ENCODE measurements around the gene UGGT1.

UGGT1 gene, protein sequence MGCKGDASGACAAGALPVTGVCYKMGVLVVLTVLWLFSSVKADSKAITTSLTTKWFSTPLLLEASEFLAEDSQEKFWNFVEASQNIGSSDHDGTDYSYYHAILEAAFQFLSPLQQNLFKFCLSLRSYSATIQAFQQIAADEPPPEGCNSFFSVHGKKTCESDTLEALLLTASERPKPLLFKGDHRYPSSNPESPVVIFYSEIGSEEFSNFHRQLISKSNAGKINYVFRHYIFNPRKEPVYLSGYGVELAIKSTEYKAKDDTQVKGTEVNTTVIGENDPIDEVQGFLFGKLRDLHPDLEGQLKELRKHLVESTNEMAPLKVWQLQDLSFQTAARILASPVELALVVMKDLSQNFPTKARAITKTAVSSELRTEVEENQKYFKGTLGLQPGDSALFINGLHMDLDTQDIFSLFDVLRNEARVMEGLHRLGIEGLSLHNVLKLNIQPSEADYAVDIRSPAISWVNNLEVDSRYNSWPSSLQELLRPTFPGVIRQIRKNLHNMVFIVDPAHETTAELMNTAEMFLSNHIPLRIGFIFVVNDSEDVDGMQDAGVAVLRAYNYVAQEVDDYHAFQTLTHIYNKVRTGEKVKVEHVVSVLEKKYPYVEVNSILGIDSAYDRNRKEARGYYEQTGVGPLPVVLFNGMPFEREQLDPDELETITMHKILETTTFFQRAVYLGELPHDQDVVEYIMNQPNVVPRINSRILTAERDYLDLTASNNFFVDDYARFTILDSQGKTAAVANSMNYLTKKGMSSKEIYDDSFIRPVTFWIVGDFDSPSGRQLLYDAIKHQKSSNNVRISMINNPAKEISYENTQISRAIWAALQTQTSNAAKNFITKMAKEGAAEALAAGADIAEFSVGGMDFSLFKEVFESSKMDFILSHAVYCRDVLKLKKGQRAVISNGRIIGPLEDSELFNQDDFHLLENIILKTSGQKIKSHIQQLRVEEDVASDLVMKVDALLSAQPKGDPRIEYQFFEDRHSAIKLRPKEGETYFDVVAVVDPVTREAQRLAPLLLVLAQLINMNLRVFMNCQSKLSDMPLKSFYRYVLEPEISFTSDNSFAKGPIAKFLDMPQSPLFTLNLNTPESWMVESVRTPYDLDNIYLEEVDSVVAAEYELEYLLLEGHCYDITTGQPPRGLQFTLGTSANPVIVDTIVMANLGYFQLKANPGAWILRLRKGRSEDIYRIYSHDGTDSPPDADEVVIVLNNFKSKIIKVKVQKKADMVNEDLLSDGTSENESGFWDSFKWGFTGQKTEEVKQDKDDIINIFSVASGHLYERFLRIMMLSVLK (N-terminal part only)

GRCh38 chr2:128090945-128091725 lies at the start of gene UGGT1:
Gene UGGT1 (plus strand): TSS chr2:128091200. CDS start chr2:128091358, 158 bp downstream.
- peak; percentile 97 for DNase-seq

DNA sequence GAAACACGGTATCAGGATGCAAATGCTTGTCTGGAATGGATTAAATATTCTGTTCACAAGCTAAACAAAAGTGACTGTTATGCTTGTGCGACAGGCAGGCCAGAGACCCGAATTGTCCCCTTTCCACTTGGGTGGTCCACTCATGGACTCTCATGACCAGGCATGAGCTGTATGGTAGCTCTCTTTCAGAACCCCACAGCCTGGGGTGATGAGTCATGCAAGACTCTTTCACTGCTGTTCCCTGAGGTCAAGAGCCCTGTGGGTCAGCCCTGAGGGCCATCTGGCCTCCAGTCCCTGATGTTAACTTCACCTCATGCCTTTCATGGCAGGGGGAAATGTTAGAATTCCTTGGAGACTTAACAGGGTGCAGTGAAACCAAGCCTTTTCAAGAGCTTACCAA lies 49.4 kb upstream of the UGGT1 start:
- no peak for DNase-seq

- no peak for DNase-seq
Observed at GRCh38 chr2:128043041-128043440, 48.0 kb upstream of the UGGT1 start.

GRCh38 chr2:128053331-128053730 lies 37.7 kb upstream of the UGGT1 start:
- DNase-seq: no peak

GRCh38 chr2:128054104-128054885 lies 36.7 kb upstream of the UGGT1 start:
- DNase-seq: no peak

GRCh38 chr2:128057334-128057733 lies 33.7 kb upstream of the UGGT1 start:
- no peak for DNase-seq

GRCh38 chr2:128058114-128058513 lies 32.9 kb upstream of the UGGT1 start:
- DNase-seq: no peak

GRCh38 chr2:128062571-128062970 lies 28.4 kb upstream of the UGGT1 start:
- DNase-seq: no peak

DNA sequence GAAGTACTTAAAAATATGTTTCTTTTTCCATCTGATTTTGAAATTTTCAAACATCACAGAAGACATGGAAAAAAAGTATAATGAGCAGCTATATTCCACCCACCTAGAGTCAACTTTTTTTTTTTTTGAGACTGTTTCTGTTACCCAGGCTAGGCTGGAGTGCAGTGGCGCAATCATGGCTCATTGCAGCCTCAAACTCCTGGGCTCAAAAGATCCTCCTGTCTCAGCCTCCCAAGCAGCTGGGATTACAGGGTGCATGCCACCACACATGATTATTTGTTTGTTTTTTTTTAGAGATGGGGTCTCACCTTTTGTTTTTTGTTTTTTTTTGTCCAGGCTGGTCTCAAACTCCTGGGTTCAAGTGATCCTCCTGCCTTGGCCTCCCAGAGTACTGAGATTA lies 26.6 kb upstream of the UGGT1 start:
- no peak for DNase-seq

DNA sequence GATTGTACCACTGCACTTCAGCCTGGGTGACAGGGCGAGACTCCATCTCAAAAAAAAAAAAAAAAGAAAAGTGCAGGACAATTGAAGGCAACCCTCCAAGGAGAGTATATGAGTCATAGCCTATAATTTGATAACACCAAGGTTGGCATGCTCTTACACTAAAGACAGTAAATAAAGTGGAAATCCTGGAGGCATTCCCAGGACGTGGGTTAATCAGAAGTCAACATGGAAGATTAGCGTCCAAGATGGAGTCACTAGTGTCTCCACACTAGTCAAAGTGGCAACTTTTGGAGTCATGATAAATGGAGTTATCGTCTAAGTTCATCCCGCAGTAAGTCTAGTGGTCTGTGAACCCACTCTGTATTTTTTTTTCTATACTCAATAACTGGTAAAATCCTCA lies 21.2 kb upstream of the UGGT1 start:
- no peak for DNase-seq

- DNase-seq: no peak
Observed at GRCh38 chr2:128073278-128073677, 17.7 kb upstream of the UGGT1 start.

- no peak for DNase-seq
Observed at GRCh38 chr2:128076461-128077106, 14.4 kb upstream of the UGGT1 start.

- no peak for DNase-seq
Observed at GRCh38 chr2:128084757-128085156, 6.2 kb upstream of the UGGT1 start.

- DNase-seq: no peak
Observed at GRCh38 chr2:128086244-128086643, 4.8 kb upstream of the UGGT1 start.

DNA sequence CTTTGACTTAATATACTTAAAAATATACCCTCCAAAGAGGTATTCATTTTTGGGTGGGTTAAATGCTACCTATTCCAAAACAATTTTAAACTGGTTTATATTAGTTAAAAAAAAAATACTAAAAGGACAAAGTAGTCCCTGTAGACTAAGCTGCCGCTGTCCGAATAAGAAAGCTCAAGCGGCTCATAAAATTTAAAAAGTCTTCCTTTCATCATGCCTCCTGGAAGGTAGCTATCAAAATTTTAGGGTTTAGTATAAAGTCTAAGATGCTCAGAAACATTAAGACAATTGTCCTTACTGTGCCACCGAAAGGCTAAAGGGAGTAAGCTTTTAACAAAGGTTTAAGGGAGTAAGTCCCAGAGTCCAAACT lies 440 bp upstream of the UGGT1 start:
- DNase-seq: no peak

- no peak for DNase-seq
Observed at GRCh38 chr2:128091726-128092080, 703 bp downstream of the UGGT1 start.

DNA sequence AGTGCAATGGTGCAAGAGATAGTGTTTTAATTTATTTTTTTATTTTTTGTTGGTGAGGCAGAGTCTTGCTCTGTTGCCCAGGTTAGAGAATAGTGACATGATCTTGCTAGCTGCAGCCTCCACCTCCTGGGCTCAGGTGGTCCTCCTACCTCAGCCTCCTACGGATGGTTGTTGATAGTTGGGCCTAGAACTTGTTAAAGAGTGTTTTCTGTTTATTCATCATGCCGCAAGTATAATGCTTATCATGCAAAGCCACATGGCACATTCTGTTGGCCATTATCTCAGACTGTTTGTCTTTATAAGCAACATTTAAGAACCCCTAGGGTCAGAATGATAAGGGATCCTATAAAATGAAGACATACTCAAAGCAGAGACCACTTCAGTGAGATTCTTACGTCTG lies 1.7 kb downstream of the UGGT1 start:
- no peak for DNase-seq

- no peak for DNase-seq
Observed at GRCh38 chr2:128093762-128094161, 2.8 kb downstream of the UGGT1 start.

- DNase-seq: no peak
Observed at GRCh38 chr2:128095201-128095600, 4.2 kb downstream of the UGGT1 start.

- no peak for DNase-seq
Observed at GRCh38 chr2:128103407-128103806, 12.4 kb downstream of the UGGT1 start.

DNA sequence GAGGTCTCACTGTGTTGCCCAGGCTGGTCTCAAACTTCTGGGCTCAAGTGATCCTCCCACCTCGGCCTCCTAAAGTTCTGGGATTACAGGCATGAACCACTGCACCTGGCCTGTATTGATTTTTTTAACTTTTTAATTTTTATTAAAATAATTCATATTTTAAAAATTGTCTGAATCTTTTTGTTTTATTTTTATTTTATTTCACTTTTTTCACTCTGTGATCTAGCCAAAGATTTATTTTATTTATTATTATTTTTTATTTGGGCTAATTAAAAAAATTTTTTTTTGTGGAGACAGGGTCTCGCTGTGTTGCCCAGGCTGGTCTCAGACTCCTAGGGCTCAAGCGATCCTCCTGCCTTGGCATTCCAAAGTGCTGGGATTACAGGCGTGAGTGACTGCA lies 14.1 kb downstream of the UGGT1 start:
- DNase-seq: no peak
